ENCODE results near the gene FUZ.

DNA sequence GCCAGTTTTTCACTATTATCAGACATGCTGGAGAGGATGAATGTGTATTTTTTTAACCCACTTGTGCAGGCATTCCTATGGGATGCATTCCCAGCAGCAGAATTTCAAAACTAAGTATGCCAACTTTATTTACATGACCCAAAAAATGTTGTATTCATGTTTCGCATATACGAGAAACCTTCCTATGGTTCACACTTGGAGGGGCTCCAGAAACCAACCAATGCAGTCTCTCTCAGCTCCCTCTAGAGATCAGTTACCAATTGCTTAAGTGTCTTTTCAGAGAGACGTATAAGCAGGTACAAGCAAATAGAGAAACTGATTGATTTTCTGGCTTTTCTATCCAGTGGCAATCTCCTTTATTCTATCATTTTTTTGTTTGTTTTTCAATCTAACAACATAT lies 32.3 kb upstream of the FUZ start:
- TF ChIP-seq, protein P1, sequence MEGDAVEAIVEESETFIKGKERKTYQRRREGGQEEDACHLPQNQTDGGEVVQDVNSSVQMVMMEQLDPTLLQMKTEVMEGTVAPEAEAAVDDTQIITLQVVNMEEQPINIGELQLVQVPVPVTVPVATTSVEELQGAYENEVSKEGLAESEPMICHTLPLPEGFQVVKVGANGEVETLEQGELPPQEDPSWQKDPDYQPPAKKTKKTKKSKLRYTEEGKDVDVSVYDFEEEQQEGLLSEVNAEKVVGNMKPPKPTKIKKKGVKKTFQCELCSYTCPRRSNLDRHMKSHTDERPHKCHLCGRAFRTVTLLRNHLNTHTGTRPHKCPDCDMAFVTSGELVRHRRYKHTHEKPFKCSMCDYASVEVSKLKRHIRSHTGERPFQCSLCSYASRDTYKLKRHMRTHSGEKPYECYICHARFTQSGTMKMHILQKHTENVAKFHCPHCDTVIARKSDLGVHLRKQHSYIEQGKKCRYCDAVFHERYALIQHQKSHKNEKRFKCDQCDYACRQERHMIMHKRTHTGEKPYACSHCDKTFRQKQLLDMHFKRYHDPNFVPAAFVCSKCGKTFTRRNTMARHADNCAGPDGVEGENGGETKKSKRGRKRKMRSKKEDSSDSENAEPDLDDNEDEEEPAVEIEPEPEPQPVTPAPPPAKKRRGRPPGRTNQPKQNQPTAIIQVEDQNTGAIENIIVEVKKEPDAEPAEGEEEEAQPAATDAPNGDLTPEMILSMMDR (IDR thresholded peaks at IDR 0.05): no peak
- TF ChIP-seq POLR2A (IDR thresholded peaks at IDR 0.05): no peak
- no peak for TF ChIP-seq POLR2AphosphoS5 (IDR thresholded peaks at IDR 0.05)

All from sigmoid colon (tissue), 4 donors.